ENCODE data around the gene SERTAD1. TPM values are rescaled to one million over a fixed set of nuclear protein-coding genes. Genes with fewer than 3 reads are reported as not detected.

SERTAD1 gene
- polyA plus RNA-seq, 1 of the 3 experiments (the other 2 are of a cell fraction) = 10.4 TPM

GRCh38 chr19:40444000-40444824, 18.4 kb upstream of the SERTAD1 start, which contains the start of gene SERTAD3:
Gene SERTAD3 (minus strand): TSS chr19:40444335. CDS start chr19:40442080, 2,255 bp downstream.
- peaks cover 32% of the 10 kb centered on the region for H4K20me1 ChIP-seq (ENCODE audit: insufficient read depth)
- H3K79me2 ChIP-seq (ENCODE audit: insufficient read depth) = peaks cover 44% of the 10 kb centered on the region
- peak within 1 kb of the TSS; percentile 86 for H3K4me2 ChIP-seq
- H2AFZ ChIP-seq (ENCODE audit: low read depth) = peak within 1 kb of the TSS; percentile 93
- ChIA-PET POLR2A (interaction anchor here (1.6 to 3.8 kb wide), 2 partner anchors 18 to 23 kb away, joined by 8 to 17 read pairs; partner anchors contain the start of gene SERTAD1), CTCF (interaction anchor here (0.7 to 2.7 kb wide), 13 partner anchors 10 to 236 kb away, joined by 3 to 16 read pairs (median 5); partner anchors contain the start of genes PRX and TTC9B)
- peaks cover 5 to 8% of the 10 kb centered on the region in 2 experiments; a peak in 2 of 4 replicates for H3K4me1 ChIP-seq (ENCODE audit: control insufficient read depth in 1 of 2, insufficient read depth in 2 of 2, low read depth in 1 of 2, low read length in 1 of 2)
- peak within 1 kb of the TSS; percentile 99 for H3K9ac ChIP-seq
- peaks cover 21 to 26% of the 10 kb centered on the region in 2 experiments for H3K36me3 ChIP-seq (replicated peaks in 1 of 2; ENCODE audit: control insufficient read depth in 1 of 2, insufficient read depth in 2 of 2, low read length in 1 of 2)
- 1% methylated on average over 25 of the region's 72 CpGs for WGBS (ENCODE audit: low lambda C conversion rate)
- no peaks in the 10 kb centered on the region for H3K9me2 ChIP-seq
- TF ChIP-seq, protein P1, sequence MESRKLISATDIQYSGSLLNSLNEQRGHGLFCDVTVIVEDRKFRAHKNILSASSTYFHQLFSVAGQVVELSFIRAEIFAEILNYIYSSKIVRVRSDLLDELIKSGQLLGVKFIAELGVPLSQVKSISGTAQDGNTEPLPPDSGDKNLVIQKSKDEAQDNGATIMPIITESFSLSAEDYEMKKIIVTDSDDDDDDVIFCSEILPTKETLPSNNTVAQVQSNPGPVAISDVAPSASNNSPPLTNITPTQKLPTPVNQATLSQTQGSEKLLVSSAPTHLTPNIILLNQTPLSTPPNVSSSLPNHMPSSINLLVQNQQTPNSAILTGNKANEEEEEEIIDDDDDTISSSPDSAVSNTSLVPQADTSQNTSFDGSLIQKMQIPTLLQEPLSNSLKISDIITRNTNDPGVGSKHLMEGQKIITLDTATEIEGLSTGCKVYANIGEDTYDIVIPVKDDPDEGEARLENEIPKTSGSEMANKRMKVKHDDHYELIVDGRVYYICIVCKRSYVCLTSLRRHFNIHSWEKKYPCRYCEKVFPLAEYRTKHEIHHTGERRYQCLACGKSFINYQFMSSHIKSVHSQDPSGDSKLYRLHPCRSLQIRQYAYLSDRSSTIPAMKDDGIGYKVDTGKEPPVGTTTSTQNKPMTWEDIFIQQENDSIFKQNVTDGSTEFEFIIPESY (IDR thresholded peaks at IDR 0.05; ENCODE audit: borderline replicate concordance, low read depth) = no peak
- TF ChIP-seq PBX3 (IDR thresholded peaks at IDR 0.05) = no peak
- TF ChIP-seq REST (IDR thresholded peaks at IDR 0.05; ENCODE audit: low read depth, low read length) = no peak
- peak; percentile 46 for TF ChIP-seq MXI1 (IDR thresholded peaks at IDR 0.05; ENCODE audit: low read depth, low read length)
- TF ChIP-seq GATA2 (CRISPR knock-in tag; IDR thresholded peaks at IDR 0.05) = peak; percentile 47; the same call in 1 of the 2 replicates
- peak; percentile 66; the same call in 1 of the 2 replicates for TF ChIP-seq TAF1 (IDR thresholded peaks at IDR 0.05; ENCODE audit: borderline replicate concordance, low read depth, low read length)
- TF ChIP-seq ELF1 (IDR thresholded peaks at IDR 0.05) = 0 out of 2 replicates have a peak, but pooled peaks have one; percentile 5
- no peak for TF ChIP-seq FOXJ3 (CRISPR knock-in tag; IDR thresholded peaks at IDR 0.05)
- TF ChIP-seq MEF2A (IDR thresholded peaks at IDR 0.05; ENCODE audit: borderline replicate concordance, low read depth) = no peak
- no peak for TF ChIP-seq NRF1 (IDR thresholded peaks at IDR 0.05; ENCODE audit: low read depth, low read length)
- TF ChIP-seq YY1 (IDR thresholded peaks at IDR 0.05; ENCODE audit: low read depth) = no peak
- peak; percentile 16; the same call in 1 of the 2 replicates for TF ChIP-seq RFX5 (IDR thresholded peaks at IDR 0.05; ENCODE audit: low read length)
- 0 out of 2 replicates have a peak, but pooled peaks have one; percentile 73 for TF ChIP-seq SIN3A (IDR thresholded peaks at IDR 0.05; ENCODE audit: borderline replicate concordance, low read depth, low read length)
- TF ChIP-seq POLR2AphosphoS5 (IDR thresholded peaks at IDR 0.05; ENCODE audit: low read depth, low read length) = peak; percentile 94
- TF ChIP-seq USF2 (IDR thresholded peaks at IDR 0.05; ENCODE audit: borderline replicate concordance, low read depth, low read length) = no peak
- no peak for TF ChIP-seq FOSL2 (IDR thresholded peaks at IDR 0.05; ENCODE audit: borderline replicate concordance, low read depth)
- TF ChIP-seq MAX (IDR thresholded peaks at IDR 0.05; ENCODE audit: low read depth) = no peak
- peak in 1 of 2 experiments; percentile 7; a peak in 1 of 4 replicates for TF ChIP-seq EP300 (IDR thresholded peaks at IDR 0.05; ENCODE audit: borderline replicate concordance in 1 of 2, low read depth in 1 of 2, low read length in 1 of 2)
- TF ChIP-seq IRF3 (IDR thresholded peaks at IDR 0.05; ENCODE audit: low read depth, low read length) = 0 out of 2 replicates have a peak, but pooled peaks have one; percentile 26
- no peak for TF ChIP-seq RAD21 (IDR thresholded peaks at IDR 0.05; ENCODE audit: low read length)
- no peaks in the 10 kb centered on the region for H3K27me3 ChIP-seq (ENCODE audit: insufficient read depth)
- H3K9me3 ChIP-seq = no peaks in the 10 kb centered on the region
- peak within 1 kb of the TSS; percentile 96 for H3K27ac ChIP-seq (ENCODE audit: low read depth in 2 of 2, low read length in 1 of 2)
- peak within 1 kb of the TSS; percentile 88 to 100 for H3K4me3 ChIP-seq (ENCODE audit: low read depth in 2 of 2, low read length in 1 of 2)
- peaks cover 12% of the 10 kb centered on the region for H3F3A ChIP-seq (replicated peaks; ENCODE audit: insufficient read depth)
- peak; percentile 96 for DNase-seq
